NCI-H524 treated with DMSO at 0.1 percent for 48 hours (cell line): ENCODE data around the gene ASIC2.

Experiments
- DNase-seq: peaks from one replicate; lab custom pipeline; 2025; lab: John Stamatoyannopoulos, UW

Gene ASIC2

GRCh38 chr17:33057564-33057963 lies 235.5 kb downstream of the ASIC2 start:
- DNase-seq, result no peak

DNA sequence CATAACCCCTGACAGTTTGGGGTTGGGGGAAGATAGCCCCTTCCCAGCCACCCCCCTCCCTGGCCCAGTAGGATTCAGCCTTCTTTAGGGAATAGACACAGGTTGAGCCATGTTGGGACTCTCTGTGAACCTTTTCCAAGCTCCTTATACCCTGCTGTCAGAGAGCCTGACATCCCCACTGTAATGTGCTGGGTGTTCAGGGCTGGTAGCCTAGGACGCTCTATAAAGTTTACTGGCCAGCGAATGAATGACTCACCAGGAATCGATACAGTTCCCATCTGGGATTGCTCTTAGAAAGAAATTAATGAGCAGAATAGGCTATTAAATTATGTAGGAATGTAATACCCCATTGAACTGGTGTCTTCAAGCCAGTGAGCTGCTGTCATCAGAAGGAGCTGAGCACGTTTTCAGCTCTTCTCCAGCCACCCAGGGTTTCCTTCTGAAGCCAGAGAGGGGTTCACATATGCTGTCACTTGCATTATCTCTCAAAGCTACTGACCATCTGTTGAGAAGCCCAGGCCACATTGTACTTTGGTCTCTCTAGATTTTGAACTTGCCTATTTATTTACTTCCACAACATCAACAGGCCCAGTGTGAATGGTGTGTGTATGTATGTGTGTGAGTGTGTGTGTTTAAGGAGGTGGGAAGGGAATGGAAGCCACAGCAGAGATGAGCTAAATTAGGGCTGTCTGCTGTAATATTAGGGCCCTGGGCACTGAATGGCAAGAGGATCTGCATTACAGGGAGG lies 236.5 kb downstream of the ASIC2 start:
- no peak for DNase-seq

- DNase-seq, result no peak
Observed at GRCh38 chr17:33055746-33056145, 237.3 kb downstream of the ASIC2 start.

DNA sequence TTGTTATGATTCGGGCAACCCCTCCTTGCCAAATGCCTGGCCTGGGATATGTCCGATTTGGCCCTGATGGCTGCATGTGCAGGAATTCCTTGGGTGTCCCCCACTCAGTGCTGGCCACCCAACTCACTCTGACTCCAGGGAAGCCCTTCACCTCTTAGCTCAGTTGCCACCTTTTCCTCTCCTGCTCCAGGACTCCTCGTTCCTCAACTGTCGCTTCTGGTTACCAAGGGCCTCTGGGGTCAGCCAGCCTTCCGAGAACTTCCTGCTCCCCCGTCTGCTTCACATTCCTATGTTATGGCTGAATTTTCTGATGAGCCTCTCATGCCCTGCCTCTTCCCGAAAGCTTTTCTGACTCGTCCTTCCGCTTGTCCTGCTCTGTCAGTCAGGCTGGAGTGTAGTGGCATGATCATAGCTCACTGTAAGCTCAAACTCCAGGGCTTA lies 237.9 kb downstream of the ASIC2 start:
- DNase-seq, result no peak

- DNase-seq, result no peak
Observed at GRCh38 chr17:33054412-33054811, 238.7 kb downstream of the ASIC2 start.

- DNase-seq, result no peak
Observed at GRCh38 chr17:33053676-33054075, 239.4 kb downstream of the ASIC2 start.

DNA sequence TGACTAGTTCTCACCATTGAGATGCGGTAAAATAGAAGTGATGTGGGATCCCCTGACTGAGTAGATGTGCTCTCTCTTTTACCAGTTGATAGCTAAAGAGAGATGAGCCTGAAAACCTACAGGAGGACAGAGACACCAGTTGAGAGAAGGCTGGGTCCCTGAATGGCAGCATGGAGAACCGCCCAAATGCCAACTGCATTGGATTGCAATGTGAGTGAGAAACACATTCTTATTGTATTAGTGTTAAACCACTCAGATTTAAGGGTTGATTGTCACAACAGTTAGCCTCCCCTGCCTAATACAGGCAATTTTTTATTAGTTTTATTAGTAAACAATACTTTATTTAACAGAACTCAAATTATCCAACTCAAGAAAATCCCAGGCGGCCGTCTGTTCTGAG lies 240.2 kb downstream of the ASIC2 start:
- DNase-seq, result no peak

GRCh38 chr17:33050611-33051140 lies 242.4 kb downstream of the ASIC2 start:
- DNase-seq, result no peak

DNA sequence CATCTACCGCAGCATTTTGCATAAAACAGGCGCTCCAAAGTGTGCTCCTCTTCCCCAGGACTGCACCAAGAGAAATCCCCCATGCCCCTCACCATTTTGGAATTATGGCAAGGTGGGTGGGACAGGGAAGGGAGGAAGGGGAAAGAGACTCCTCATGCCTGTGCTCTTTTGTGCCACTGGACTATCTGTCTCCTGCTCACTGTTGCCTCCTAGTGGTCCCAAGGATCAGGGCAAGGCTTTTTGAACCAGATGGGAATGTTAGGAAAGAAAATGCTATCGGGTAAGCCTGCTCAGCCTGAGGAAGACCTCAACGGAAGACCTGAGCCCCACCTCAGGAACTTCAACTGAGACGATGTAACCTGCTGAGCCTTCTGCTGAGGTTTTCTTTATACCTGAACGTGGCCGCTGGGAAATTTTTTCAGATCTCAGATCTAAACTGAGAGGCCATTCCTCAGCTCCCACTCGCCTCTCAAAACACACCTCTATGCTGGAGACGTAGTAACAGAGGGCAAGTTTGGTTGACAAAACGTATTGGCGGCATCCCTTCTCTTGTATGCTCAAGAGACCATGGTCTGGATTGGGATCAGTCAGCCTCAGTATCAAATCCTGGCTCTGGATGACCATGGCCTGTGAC lies 243.2 kb downstream of the ASIC2 start:
- DNase-seq, result no peak

GRCh38 chr17:33046361-33047255 lies 246.5 kb downstream of the ASIC2 start:
- no peak for DNase-seq

DNA sequence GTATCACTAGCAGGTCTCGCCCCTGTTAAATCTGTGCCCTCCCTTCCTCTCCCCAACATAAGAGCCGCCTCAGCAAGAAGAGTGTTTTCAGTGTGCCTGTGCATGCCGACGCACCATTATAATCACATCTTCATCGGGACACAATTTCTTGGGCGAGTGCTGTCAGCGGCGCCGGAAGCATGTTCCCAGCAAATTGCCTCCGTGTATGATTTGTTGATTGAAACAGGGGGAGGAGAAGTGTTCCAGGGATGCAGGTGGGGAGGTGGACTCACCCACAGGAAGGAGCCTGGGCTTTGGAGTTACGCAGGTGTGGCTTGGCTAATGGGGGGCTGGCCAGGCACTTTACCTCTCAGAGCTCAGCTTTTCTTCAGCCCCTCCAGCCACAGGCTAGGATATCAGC lies 247.9 kb downstream of the ASIC2 start:
- DNase-seq, result no peak

- DNase-seq, result no peak
Observed at GRCh38 chr17:33044771-33045170, 248.3 kb downstream of the ASIC2 start.

- DNase-seq, result no peak
Observed at GRCh38 chr17:33040461-33040860, 252.6 kb downstream of the ASIC2 start.

- DNase-seq, result no peak
Observed at GRCh38 chr17:33039874-33040273, 253.2 kb downstream of the ASIC2 start.

DNA sequence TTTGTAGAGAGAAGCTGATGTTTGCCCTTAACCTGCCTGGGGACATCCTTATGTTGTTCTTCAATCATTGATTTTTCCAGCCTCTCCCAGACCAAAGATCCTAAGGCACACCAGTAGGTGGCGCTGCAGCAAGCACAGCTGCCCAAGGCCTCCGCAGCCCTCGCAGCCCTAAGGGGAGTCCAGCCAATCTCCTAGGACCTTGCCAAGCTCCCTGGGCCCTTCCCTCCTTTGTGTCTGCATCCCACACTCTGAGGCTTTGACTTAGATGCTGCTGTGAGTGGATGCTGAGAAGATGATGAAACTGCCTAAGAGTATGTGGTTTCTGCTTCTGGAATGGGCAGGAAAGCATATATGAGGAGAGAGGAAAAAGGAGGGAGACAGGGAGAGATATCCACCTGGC lies 254.4 kb downstream of the ASIC2 start:
- no peak for DNase-seq

DNA sequence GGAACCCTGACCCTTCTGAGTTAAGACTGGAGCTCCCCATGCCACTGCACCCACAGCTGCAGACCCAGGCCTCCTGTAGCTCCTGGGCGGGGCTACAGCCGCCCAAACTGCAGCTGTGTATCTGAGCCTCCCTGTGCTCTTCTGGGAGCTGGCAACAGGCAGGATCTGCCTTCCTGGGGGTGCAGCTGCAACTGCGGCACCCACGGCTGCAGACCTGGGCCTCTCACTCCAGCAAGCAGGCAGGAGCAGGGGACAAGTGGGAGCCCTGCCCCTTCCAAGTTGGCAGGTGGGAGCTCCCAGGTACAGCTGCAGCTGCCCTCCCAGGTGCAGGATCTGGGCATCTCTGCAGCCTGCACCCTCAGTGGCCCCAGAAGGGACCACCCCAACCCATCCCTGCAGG lies 259.9 kb downstream of the ASIC2 start:
- no peak for DNase-seq

GRCh38 chr17:33028778-33029177 lies 264.3 kb downstream of the ASIC2 start:
- DNase-seq, result no peak

DNA sequence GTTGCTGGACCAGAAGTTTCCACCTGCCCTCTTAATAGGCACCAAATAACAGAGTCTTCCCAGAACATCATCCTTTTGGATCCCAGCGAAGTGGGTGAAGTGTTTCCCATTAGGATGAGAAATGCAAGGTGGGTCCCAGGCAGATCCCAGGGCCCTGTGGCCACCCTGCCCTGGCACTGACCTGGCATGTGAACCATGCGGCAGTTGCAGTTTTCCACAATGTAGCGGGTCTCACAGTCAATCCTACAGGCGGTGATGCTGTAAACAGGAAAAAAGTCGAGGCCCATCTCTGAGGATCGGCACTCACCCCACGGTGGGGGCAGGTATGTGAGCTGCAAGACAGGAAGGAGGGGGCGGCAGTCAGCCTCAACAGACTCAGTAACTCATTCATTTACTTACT lies 265.0 kb downstream of the ASIC2 start:
- DNase-seq, result no peak

- DNase-seq, result peak; percentile 14
Observed at GRCh38 chr17:33024688-33025486, 268.2 kb downstream of the ASIC2 start.

GRCh38 chr17:33023790-33024189 lies 269.3 kb downstream of the ASIC2 start:
- DNase-seq, result no peak

DNA sequence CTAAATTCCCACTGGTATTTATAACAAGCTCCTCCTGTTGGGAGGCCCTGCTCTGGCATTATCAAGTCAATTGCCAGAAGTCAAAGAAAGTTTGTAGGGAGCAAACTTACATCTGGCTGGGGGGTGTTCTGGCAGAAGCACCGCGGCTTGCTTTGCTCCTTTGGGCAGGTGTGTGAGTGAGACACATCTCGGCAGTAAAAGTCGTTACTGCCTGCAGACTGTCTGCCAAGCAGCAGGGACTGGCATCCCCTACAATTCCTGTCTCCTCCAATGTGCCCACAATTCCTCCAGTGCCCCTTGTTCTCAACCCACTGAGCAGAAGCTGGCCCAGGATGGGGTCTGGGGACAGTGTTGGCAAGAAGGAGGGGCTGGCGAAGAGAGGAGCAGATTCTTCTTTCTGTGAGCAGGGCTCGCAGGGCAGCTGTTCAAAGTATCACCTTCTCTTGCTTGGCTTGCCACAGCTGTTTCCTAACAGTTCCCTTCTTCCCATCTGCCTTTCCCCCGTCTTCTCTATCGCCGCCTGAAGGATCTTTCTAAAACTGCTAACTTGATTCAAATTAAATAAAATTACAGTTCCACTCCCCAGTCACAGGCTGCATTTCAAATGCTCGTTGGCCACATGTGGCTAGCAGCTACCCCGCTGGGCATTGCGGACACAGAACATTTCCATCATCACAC lies 271.2 kb downstream of the ASIC2 start:
- peak; percentile 74 for DNase-seq
